ENCODE data around the gene NTNG1.

GRCh38 chr1:107363154-107363553 lies 222.3 kb downstream of the NTNG1 start:
- no peak for TF ChIP-seq EP300 (IDR thresholded peaks at IDR 0.05)
- TF ChIP-seq, protein P1, sequence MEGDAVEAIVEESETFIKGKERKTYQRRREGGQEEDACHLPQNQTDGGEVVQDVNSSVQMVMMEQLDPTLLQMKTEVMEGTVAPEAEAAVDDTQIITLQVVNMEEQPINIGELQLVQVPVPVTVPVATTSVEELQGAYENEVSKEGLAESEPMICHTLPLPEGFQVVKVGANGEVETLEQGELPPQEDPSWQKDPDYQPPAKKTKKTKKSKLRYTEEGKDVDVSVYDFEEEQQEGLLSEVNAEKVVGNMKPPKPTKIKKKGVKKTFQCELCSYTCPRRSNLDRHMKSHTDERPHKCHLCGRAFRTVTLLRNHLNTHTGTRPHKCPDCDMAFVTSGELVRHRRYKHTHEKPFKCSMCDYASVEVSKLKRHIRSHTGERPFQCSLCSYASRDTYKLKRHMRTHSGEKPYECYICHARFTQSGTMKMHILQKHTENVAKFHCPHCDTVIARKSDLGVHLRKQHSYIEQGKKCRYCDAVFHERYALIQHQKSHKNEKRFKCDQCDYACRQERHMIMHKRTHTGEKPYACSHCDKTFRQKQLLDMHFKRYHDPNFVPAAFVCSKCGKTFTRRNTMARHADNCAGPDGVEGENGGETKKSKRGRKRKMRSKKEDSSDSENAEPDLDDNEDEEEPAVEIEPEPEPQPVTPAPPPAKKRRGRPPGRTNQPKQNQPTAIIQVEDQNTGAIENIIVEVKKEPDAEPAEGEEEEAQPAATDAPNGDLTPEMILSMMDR (IDR thresholded peaks at IDR 0.05) = no peak

Measured in ovary (tissue), 3 donors.